Measurements from ENCODE around the gene SYVN1. TPM values are rescaled to one million over a fixed set of nuclear protein-coding genes. Genes with fewer than 3 reads are reported as not detected.

Gene SYVN1
- total RNA-seq, 1 donor from 2014 or later: 54.7 TPM

- DNase-seq: no peak
These were observed 27.2 kb downstream of the SYVN1 start for GRCh38 chr11:65107078-65107477.

GRCh38 chr11:65104628-65105027 is 29.7 kb downstream of the SYVN1 start:
- Mint-ChIP-seq H3K4me1 (ENCODE audit: low read depth, unreplicated experiment) (no peaks in the 10 kb centered on the region), H3K4me3 (ENCODE audit: unreplicated experiment) (peak overlapping the region; percentile 8), H3K36me3 (ENCODE audit: unreplicated experiment) (no peaks in the 10 kb centered on the region), H3K27me3 (ENCODE audit: unreplicated experiment) (peaks cover 5% of the 10 kb centered on the region), H3K27ac (ENCODE audit: unreplicated experiment) (no peak overlapping the region), H3K9me3 (ENCODE audit: unreplicated experiment) (peaks cover 6% of the 10 kb centered on the region)
- TF ChIP-seq CTCF (IDR thresholded peaks at IDR 0.05; ENCODE audit: partially characterized antibody, unreplicated experiment): no peak
- DNase-seq: no peak

More at GRCh38 chr11:65107078-65107477, 27.2 kb downstream of the SYVN1 start:
- Mint-ChIP-seq H3K36me3 (ENCODE audit: unreplicated experiment) (no peaks in the 10 kb centered on the region), H3K27ac (ENCODE audit: unreplicated experiment) (no peak overlapping the region), H3K4me3 (ENCODE audit: unreplicated experiment) (no peak overlapping the region), H3K27me3 (ENCODE audit: unreplicated experiment) (peaks cover 12% of the 10 kb centered on the region), H3K9me3 (ENCODE audit: unreplicated experiment) (peaks cover 10% of the 10 kb centered on the region), H3K4me1 (ENCODE audit: low read depth, unreplicated experiment) (peaks cover 3% of the 10 kb centered on the region)
- TF ChIP-seq CTCF (IDR thresholded peaks at IDR 0.05; ENCODE audit: partially characterized antibody, unreplicated experiment): no peak

DNA sequence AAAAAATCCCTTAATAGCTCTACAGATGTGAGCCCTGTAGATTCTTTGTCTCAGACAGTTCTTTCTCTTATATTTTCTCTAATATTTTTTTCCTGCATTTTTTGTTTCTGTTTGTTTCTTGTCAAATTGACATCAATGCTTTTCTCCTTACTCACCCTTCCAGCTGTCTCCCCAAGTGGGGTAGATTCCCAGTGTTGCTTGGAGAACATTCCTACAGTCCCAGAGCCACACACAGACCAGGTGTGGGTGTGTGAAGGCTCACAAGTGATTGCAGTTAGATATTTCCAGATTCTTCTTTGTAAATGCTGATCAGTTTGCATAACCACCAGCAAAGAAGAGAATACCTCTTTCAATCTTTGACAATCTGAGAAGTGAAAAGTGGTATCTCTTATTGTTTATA is 30.8 kb downstream of the SYVN1 start:
- TF ChIP-seq CTCF (IDR thresholded peaks at IDR 0.05; ENCODE audit: partially characterized antibody, unreplicated experiment): no peak
- no peaks in the 10 kb centered on the region for H3K4me1 Mint-ChIP-seq (ENCODE audit: low read depth, unreplicated experiment)
- peaks cover 9% of the 10 kb centered on the region for H3K9me3 Mint-ChIP-seq (ENCODE audit: unreplicated experiment)
- peaks cover 5% of the 10 kb centered on the region for H3K27me3 Mint-ChIP-seq (ENCODE audit: unreplicated experiment)
- no peak overlapping the region for H3K27ac Mint-ChIP-seq (ENCODE audit: unreplicated experiment)
- no peaks in the 10 kb centered on the region for H3K36me3 Mint-ChIP-seq (ENCODE audit: unreplicated experiment)
- no peak for DNase-seq
- peak overlapping the region; percentile 10 for H3K4me3 Mint-ChIP-seq (ENCODE audit: unreplicated experiment)

DNA sequence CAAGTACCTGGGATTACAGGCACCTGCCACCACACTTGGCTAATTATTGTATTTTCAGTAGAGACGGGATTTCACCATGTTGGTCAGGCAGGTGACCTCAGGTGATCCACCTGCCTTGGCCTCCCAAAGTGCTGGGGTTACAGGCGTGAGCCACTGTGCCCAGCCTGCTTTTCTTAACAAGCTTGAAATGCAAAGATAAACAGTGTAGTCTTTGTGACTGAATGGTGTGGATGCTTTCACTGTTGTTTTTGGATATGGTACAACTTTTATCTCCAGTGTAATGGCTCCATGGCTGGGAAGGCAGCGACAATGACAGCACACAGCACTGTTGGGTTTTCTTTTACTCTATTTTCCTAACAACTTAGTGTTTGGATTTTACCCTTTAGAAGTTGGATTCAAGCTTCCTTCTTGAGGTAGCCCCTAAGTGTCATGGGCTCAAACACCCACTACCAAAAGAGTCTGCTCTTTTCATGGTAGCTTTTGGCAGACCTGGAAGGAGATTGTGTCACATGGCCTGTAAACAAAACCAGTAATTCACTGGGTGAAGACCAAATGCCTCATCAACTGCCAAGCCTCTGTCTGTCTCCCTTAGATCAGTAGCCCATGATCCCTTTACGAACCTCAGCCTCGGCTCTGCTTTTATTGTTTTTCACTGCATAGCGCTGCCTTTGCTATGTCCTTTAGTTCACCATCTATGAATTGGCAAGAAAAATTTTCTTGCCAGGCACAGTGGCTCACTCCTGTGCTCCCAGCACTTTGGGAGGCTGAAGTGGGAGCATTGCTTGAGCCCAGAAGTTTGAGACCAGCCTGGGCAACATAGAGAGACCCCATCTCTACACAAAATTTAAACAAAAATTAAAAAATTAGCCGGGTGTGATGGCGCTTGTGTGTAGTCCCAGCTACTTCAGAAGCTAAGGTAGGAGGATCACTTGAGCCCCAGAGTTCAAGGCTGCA is 31.9 kb downstream of the SYVN1 start:
- Mint-ChIP-seq H3K4me3 (ENCODE audit: unreplicated experiment) (no peak overlapping the region), H3K27ac (ENCODE audit: unreplicated experiment) (no peak overlapping the region), H3K27me3 (ENCODE audit: unreplicated experiment) (peaks cover 5% of the 10 kb centered on the region), H3K4me1 (ENCODE audit: low read depth, unreplicated experiment) (no peaks in the 10 kb centered on the region), H3K9me3 (ENCODE audit: unreplicated experiment) (peaks cover 9% of the 10 kb centered on the region), H3K36me3 (ENCODE audit: unreplicated experiment) (no peaks in the 10 kb centered on the region)
- TF ChIP-seq CTCF (IDR thresholded peaks at IDR 0.05; ENCODE audit: partially characterized antibody, unreplicated experiment): no peak
- no peak for DNase-seq
